DOHH2 (cell line): ENCODE results near the gene SLC29A3.

Source experiments
- CTCF ChIP-seq: fragments of 200-600 bp; sonication (generic); IDR thresholded peaks from one replicate; pipeline ENCODE4 v1.5.1; 2014; ENCODE audit warnings: antibody characterized with exemption, mild to moderate bottlenecking, low read depth, low read length; ENCODE audit not compliant: poor library complexity, severe bottlenecking
- EZH2phosphoT487 ChIP-seq: fragments of 200-600 bp; sonication (generic); IDR thresholded peaks from 2 replicates; pipeline ENCODE4 v1.6.1; 2017; ENCODE audit warnings: borderline replicate concordance, mild to moderate bottlenecking, antibody characterized with exemption, low read length, moderate library complexity, mixed read lengths

GRCh38 chr10:71382757-71383156, 63.7 kb downstream of the SLC29A3 start:
- no peak for TF ChIP-seq CTCF
- no peak for TF ChIP-seq EZH2phosphoT487
